Bone marrow (tissue), 2 donors: ENCODE results near the gene ACP2.

Source experiments
- DNase-seq, 2 donors: peaks; one replicate each; lab custom pipeline; 2025; lab: John Stamatoyannopoulos, UW

Gene ACP2

GRCh38 chr11:47248664-47249377 is at the start of gene ACP2:
ACP2 (minus strand) TSS chr11:47248814; CDS start chr11:47248789, 25 bp downstream.
- DNase-seq = peak; percentile 62 to 77

GRCh38 chr11:47296045-47296444 is 47.4 kb upstream of the ACP2 start:
- DNase-seq = no peak

GRCh38 chr11:47295385-47295784 is 46.8 kb upstream of the ACP2 start:
- DNase-seq = no peak

- DNase-seq = no peak
Measured at GRCh38 chr11:47289856-47290255, 41.2 kb upstream of the ACP2 start.

GRCh38 chr11:47288066-47288465 is 39.5 kb upstream of the ACP2 start:
- DNase-seq = no peak

- DNase-seq = no peak
Measured at GRCh38 chr11:47285969-47286770, 37.6 kb upstream of the ACP2 start.

- no peak for DNase-seq
Measured at GRCh38 chr11:47284151-47284550, 35.5 kb upstream of the ACP2 start.

- no peak for DNase-seq
Measured at GRCh38 chr11:47282462-47282861, 33.8 kb upstream of the ACP2 start.

GRCh38 chr11:47280860-47281259 is 32.2 kb upstream of the ACP2 start:
- DNase-seq = no peak

- no peak for DNase-seq
Measured at GRCh38 chr11:47280099-47280498, 31.5 kb upstream of the ACP2 start.

- DNase-seq = no peak
Measured at GRCh38 chr11:47278769-47279168, 30.2 kb upstream of the ACP2 start.

GRCh38 chr11:47278058-47278457 is 29.4 kb upstream of the ACP2 start:
- no peak for DNase-seq

- DNase-seq = no peak
Measured at GRCh38 chr11:47276923-47277322, 28.3 kb upstream of the ACP2 start.

- DNase-seq = no peak
Measured at GRCh38 chr11:47274495-47275235, 26.1 kb upstream of the ACP2 start.

- no peak for DNase-seq
Measured at GRCh38 chr11:47272706-47273105, 24.1 kb upstream of the ACP2 start.

GRCh38 chr11:47271961-47272661 is 23.5 kb upstream of the ACP2 start:
- DNase-seq = no peak

- DNase-seq = no peak
Measured at GRCh38 chr11:47271328-47271727, 22.7 kb upstream of the ACP2 start.

GRCh38 chr11:47270331-47271271 is 22.0 kb upstream of the ACP2 start:
- DNase-seq = no peak

- DNase-seq = peak; percentile 83 to 92
Measured at GRCh38 chr11:47269829-47270305, 21.3 kb upstream of the ACP2 start, which contains the start of gene MADD. MADD (plus strand) TSS chr11:47270133.

GRCh38 chr11:47269002-47269828 is 20.6 kb upstream of the ACP2 start:
- peak; percentile 94 to 95 for DNase-seq
